GM18907 (cell line): ENCODE measurements around the gene MROH2B.

Experiments
- ATAC-seq: cut with Tn5 transposase; IDR thresholded peaks from one replicate; pipeline ENCODE4 v1.9.1; 2021; ENCODE audit warnings: mild to moderate bottlenecking, moderate library complexity; ENCODE audit not compliant: unreplicated experiment

Gene MROH2B

GRCh38 chr5:41071242-41071641 lies at the start of gene MROH2B:
TSS of gene MROH2B (minus strand) at chr5:41071342. CDS start at chr5:41070852, 490 bp downstream.
- no peak for ATAC-seq

GRCh38 chr5:41120600-41120999 lies 49.5 kb upstream of the MROH2B start:
- no peak for ATAC-seq

- no peak for ATAC-seq
Measured at GRCh38 chr5:41118177-41118576, 47.0 kb upstream of the MROH2B start.

GRCh38 chr5:41115281-41115680 lies 44.1 kb upstream of the MROH2B start:
- no peak for ATAC-seq

GRCh38 chr5:41112486-41113455 lies 41.6 kb upstream of the MROH2B start:
- no peak for ATAC-seq

GRCh38 chr5:41109186-41109585 lies 38.0 kb upstream of the MROH2B start:
- no peak for ATAC-seq

- ATAC-seq: no peak
Measured at GRCh38 chr5:41102341-41102740, 31.2 kb upstream of the MROH2B start.

GRCh38 chr5:41097642-41098041 lies 26.5 kb upstream of the MROH2B start:
- no peak for ATAC-seq

- ATAC-seq: no peak
Measured at GRCh38 chr5:41095324-41096101, 24.4 kb upstream of the MROH2B start.

- ATAC-seq: no peak
Measured at GRCh38 chr5:41094871-41095270, 23.7 kb upstream of the MROH2B start.

GRCh38 chr5:41093803-41094202 lies 22.7 kb upstream of the MROH2B start:
- no peak for ATAC-seq

GRCh38 chr5:41087461-41087860 lies 16.3 kb upstream of the MROH2B start:
- ATAC-seq: no peak

- no peak for ATAC-seq
Measured at GRCh38 chr5:41083306-41083705, 12.2 kb upstream of the MROH2B start.

GRCh38 chr5:41071975-41072374 lies 833 bp upstream of the MROH2B start:
- no peak for ATAC-seq

GRCh38 chr5:41067714-41068568 lies 3.2 kb downstream of the MROH2B start:
- ATAC-seq: no peak

- ATAC-seq: no peak
Measured at GRCh38 chr5:41065691-41066335, 5.3 kb downstream of the MROH2B start.

GRCh38 chr5:41057940-41058339 lies 13.2 kb downstream of the MROH2B start:
- no peak for ATAC-seq

- ATAC-seq: no peak
Measured at GRCh38 chr5:41057231-41057630, 13.9 kb downstream of the MROH2B start.

- no peak for ATAC-seq
Measured at GRCh38 chr5:41048986-41049385, 22.2 kb downstream of the MROH2B start.

- no peak for ATAC-seq
Measured at GRCh38 chr5:41043109-41043747, 27.9 kb downstream of the MROH2B start.
